ENCODE results near the gene OR6T1.

GRCh38 chr11:123939317-123939716 is 4.3 kb downstream of the OR6T1 start, which contains the start of gene OR4D5:
- no peak for TF ChIP-seq JUN (CRISPR knock-in tag; IDR thresholded peaks at IDR 0.05)
- TF ChIP-seq CTCF (IDR thresholded peaks at IDR 0.05), result no peak
- no peak for TF ChIP-seq CREB1 (CRISPR knock-in tag; IDR thresholded peaks at IDR 0.05)
- TF ChIP-seq ETV6 (CRISPR knock-in tag; IDR thresholded peaks at IDR 0.05), result no peak
- TF ChIP-seq SP1 (CRISPR knock-in tag; conservative IDR thresholded peaks at IDR 0.05), result no peak
- no peak for TF ChIP-seq MLX (CRISPR knock-in tag; IDR thresholded peaks at IDR 0.05)
- no peak for TF ChIP-seq HMGA2 (CRISPR knock-in tag; IDR thresholded peaks at IDR 0.05)
- TF ChIP-seq CREM (CRISPR knock-in tag; IDR thresholded peaks at IDR 0.05), result no peak
- no peak for TF ChIP-seq EMX1 (CRISPR knock-in tag; IDR thresholded peaks at IDR 0.05)
- TF ChIP-seq USF2 (CRISPR knock-in tag; IDR thresholded peaks at IDR 0.05), result no peak
